ENCODE results near the gene PCNX1. TPM values are rescaled to one million over a fixed set of nuclear protein-coding genes. Genes with fewer than 3 reads are reported as not detected.

PCNX1 gene
- total RNA-seq, 4 donors from 2014 or later: 47.1 to 73.6 (median 66.2) TPM

GRCh38 chr14:71022939-71023338 is 115.7 kb downstream of the PCNX1 start:
- TF ChIP-seq POLR2A (IDR thresholded peaks at IDR 0.05) (no peak), POLR2AphosphoS5 (IDR thresholded peaks at IDR 0.05) (no peak), EP300 (IDR thresholded peaks at IDR 0.05) (no peak)
- TF ChIP-seq, protein P1, sequence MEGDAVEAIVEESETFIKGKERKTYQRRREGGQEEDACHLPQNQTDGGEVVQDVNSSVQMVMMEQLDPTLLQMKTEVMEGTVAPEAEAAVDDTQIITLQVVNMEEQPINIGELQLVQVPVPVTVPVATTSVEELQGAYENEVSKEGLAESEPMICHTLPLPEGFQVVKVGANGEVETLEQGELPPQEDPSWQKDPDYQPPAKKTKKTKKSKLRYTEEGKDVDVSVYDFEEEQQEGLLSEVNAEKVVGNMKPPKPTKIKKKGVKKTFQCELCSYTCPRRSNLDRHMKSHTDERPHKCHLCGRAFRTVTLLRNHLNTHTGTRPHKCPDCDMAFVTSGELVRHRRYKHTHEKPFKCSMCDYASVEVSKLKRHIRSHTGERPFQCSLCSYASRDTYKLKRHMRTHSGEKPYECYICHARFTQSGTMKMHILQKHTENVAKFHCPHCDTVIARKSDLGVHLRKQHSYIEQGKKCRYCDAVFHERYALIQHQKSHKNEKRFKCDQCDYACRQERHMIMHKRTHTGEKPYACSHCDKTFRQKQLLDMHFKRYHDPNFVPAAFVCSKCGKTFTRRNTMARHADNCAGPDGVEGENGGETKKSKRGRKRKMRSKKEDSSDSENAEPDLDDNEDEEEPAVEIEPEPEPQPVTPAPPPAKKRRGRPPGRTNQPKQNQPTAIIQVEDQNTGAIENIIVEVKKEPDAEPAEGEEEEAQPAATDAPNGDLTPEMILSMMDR (IDR thresholded peaks at IDR 0.05): no peak
- H3K4me3 ChIP-seq: no peak overlapping the region
- H3K4me1 ChIP-seq: no peaks in the 10 kb centered on the region
- ATAC-seq: no peak
- peaks cover 0 to 51% of the 10 kb centered on the region in 2 donors for H3K36me3 ChIP-seq
- no peaks in the 10 kb centered on the region for H3K27me3 ChIP-seq
- H3K9me3 ChIP-seq: no peaks in the 10 kb centered on the region
- no peak overlapping the region for H3K27ac ChIP-seq

- Histone ChIP-seq H3K9me3 (no peaks in the 10 kb centered on the region), H3K27ac (no peak overlapping the region), H3K4me1 (no peaks in the 10 kb centered on the region), H3K4me3 (no peak overlapping the region), H3K27me3 (no peaks in the 10 kb centered on the region), H3K36me3 (peaks cover 0 to 87% of the 10 kb centered on the region in 2 donors)
- no peak for ATAC-seq
- 89 to 100% methylated on average over 1 to 2 of the region's 2 CpGs for WGBS, 2 donors (ENCODE audit: low coverage in 1 of 2)
- TF ChIP-seq POLR2A (IDR thresholded peaks at IDR 0.05) (no peak), POLR2AphosphoS5 (IDR thresholded peaks at IDR 0.05) (no peak), EP300 (IDR thresholded peaks at IDR 0.05) (no peak)
- TF ChIP-seq, protein P1 (IDR thresholded peaks at IDR 0.05): no peak
These were observed 122.0 kb downstream of the PCNX1 start for GRCh38 chr14:71029236-71029781.

DNA sequence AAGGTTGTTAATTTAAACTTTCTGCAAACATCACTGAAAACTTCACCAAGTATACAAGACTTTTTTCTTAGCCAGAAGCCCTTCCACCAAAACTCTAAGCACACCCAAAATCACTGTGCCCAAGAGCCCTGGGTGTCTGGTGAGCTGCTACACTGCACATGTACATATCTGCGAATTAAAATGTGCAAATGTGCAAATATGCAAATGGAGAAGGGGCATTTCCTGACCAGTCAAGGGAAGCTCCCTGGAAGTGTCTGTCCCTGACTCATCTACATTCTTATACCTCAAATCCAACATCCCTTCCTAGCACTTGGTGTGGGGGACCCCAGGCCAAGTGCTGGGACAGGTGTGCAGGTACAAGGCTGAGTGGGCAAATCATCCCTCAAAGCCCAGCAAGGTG is 123.7 kb downstream of the PCNX1 start:
- H3K36me3 ChIP-seq: peaks cover 0 to 85% of the 10 kb centered on the region in 2 donors
- ATAC-seq: no peak
- no peaks in the 10 kb centered on the region for H3K9me3 ChIP-seq
- H3K4me1 ChIP-seq: no peaks in the 10 kb centered on the region
- no peak overlapping the region for H3K27ac ChIP-seq
- no peak overlapping the region for H3K4me3 ChIP-seq
- 100% methylated on average over 1 of the region's 1 CpG; no CpG with 5 or more reads in 1 of the 2 donors for WGBS, 2 donors (ENCODE audit: low coverage in 1 of 2)
- H3K27me3 ChIP-seq: no peaks in the 10 kb centered on the region
- no peak for TF ChIP-seq EP300 (IDR thresholded peaks at IDR 0.05)
- TF ChIP-seq, protein P1 (IDR thresholded peaks at IDR 0.05): no peak
- TF ChIP-seq POLR2AphosphoS5 (IDR thresholded peaks at IDR 0.05): no peak
- TF ChIP-seq POLR2A (IDR thresholded peaks at IDR 0.05): no peak

DNA sequence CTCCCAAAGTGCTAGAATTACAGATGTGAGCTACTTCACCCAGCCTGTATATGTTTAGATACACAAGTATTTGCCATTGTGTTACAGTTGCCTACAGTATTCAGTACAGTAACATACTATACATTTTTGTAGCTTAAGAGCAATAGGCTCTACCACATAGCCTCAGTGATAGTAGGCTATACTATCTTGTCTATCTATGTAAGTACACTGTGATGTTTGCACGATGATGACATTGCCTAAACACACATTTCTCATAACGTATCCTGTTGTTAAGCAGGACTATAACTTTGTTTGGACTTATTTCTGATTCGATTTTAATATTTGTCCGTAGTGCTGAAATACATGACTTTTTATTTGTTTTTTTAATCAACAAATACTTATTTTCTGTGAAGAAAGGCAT is 129.2 kb downstream of the PCNX1 start:
- Histone ChIP-seq H3K4me3 (no peak overlapping the region), H3K27me3 (no peaks in the 10 kb centered on the region), H3K4me1 (no peaks in the 10 kb centered on the region), H3K27ac (no peak overlapping the region), H3K36me3 (peaks cover 6 to 71% of the 10 kb centered on the region in 2 donors), H3K9me3 (peaks cover 0 to 22% (median 0%) of the 10 kb centered on the region in 3 donors)
- no peak for ATAC-seq
- WGBS, 2 donors (ENCODE audit: low coverage in 1 of 2): 93 to 95% methylated on average over 4 of the region's 4 CpGs
- TF ChIP-seq POLR2A (IDR thresholded peaks at IDR 0.05) (no peak), EP300 (IDR thresholded peaks at IDR 0.05) (no peak), POLR2AphosphoS5 (IDR thresholded peaks at IDR 0.05) (no peak)
- TF ChIP-seq, protein P1 (IDR thresholded peaks at IDR 0.05): no peak

GRCh38 chr14:71048393-71048792 is 141.1 kb downstream of the PCNX1 start:
- Histone ChIP-seq H3K4me3 (no peak overlapping the region), H3K27ac (no peak overlapping the region), H3K36me3 (peaks cover 0 to 82% of the 10 kb centered on the region in 2 donors), H3K4me1 (no peaks in the 10 kb centered on the region), H3K9me3 (peaks cover 0 to 1% (median 0%) of the 10 kb centered on the region in 3 donors), H3K27me3 (no peaks in the 10 kb centered on the region)
- TF ChIP-seq POLR2A (IDR thresholded peaks at IDR 0.05): no peak
- TF ChIP-seq POLR2AphosphoS5 (IDR thresholded peaks at IDR 0.05): no peak
- TF ChIP-seq, protein P1 (IDR thresholded peaks at IDR 0.05): no peak
- no peak for ATAC-seq
